Endodermal cell (in vitro differentiated cells): ENCODE data around the gene GADL1. TPM values are rescaled to one million over a fixed set of nuclear protein-coding genes. Genes with fewer than 3 reads are reported as not detected.

Experiments used
- DNase-seq: peaks from one replicate; pipeline ENCODE4 v3.0.0-alpha.2; 2017
- H3K27ac ChIP-seq: 2 replicates; pipeline ENCODE4 v1.5.1; 2013; ENCODE audit warnings: mild to moderate bottlenecking, low read depth, low read length, moderate library complexity
- H3K27me3 ChIP-seq: 2 replicates; pipeline ENCODE4 v1.6.1; 2013; ENCODE audit warnings: mild to moderate bottlenecking, low read length, moderate library complexity; ENCODE audit not compliant: insufficient read depth, control insufficient read depth, poor library complexity, severe bottlenecking
- H3K36me3 ChIP-seq: 2 replicates; pipeline ENCODE4 v1.7.0; 2013; ENCODE audit warnings: mild to moderate bottlenecking, low read length, moderate library complexity; ENCODE audit not compliant: control insufficient read depth, insufficient read depth
- H3K4me1 ChIP-seq: one replicate; pipeline ENCODE4 v1.7.0; 2013; ENCODE audit warnings: low read length; ENCODE audit not compliant: control insufficient read depth, insufficient read depth
- H3K4me3 ChIP-seq: 2 replicates; pipeline ENCODE4 v1.5.1; 2013; ENCODE audit warnings: mild to moderate bottlenecking, low read length, moderate library complexity
- H3K9ac ChIP-seq: 2 replicates; pipeline ENCODE4 v1.6.1; 2013; ENCODE audit warnings: mild to moderate bottlenecking, low read length, moderate library complexity; ENCODE audit not compliant: poor library complexity, severe bottlenecking; ENCODE audit errors: extremely low read depth
- H3K9me3 ChIP-seq: 2 replicates; pipeline ENCODE4 v1.6.1; 2013; ENCODE audit warnings: mild to moderate bottlenecking, low read length, moderate library complexity; ENCODE audit not compliant: control insufficient read depth
- H3K27ac Mint-ChIP-seq: 2 replicates; pipeline ENCODE4 v1.8.0; 2020; ENCODE audit warnings: mixed read lengths
- H3K27me3 Mint-ChIP-seq: 2 replicates; pipeline ENCODE4 v1.8.0; 2021; ENCODE audit warnings: mild to moderate bottlenecking, mixed read lengths; ENCODE audit not compliant: insufficient read depth
- H3K36me3 Mint-ChIP-seq: 2 replicates; pipeline ENCODE4 v1.8.0; 2020; ENCODE audit warnings: low read depth, mixed read lengths
- H3K4me1 Mint-ChIP-seq: 2 replicates; pipeline ENCODE4 v1.8.0; 2020; ENCODE audit warnings: mixed read lengths
- H3K4me3 Mint-ChIP-seq: 2 replicates; pipeline ENCODE4 v1.8.0; 2020; ENCODE audit warnings: mild to moderate bottlenecking, moderate library complexity, mixed read lengths
- H3K9me3 Mint-ChIP-seq: 2 replicates; pipeline ENCODE4 v1.8.0; 2020; ENCODE audit warnings: mild to moderate bottlenecking, mixed read lengths
- CTCF ChIP-seq: fragments of 200-600 bp; sonication (generic); conservative IDR thresholded peaks from 2 replicates; pipeline ENCODE4 v1.5.0; 2021; ENCODE audit warnings: antibody characterized with exemption, mild to moderate bottlenecking
- WGBS, 2 experiments: methylation state at CpG; one replicate each; pipeline versions ENCODE4 v1.1.5 to v1.1.7; 2013; ENCODE audit warnings: missing lambda C conversion rate in 2 of 2, mixed read lengths in 1 of 2; ENCODE audit not compliant: insufficient coverage in 1 of 2, insufficient read length in 1 of 2; 5-methylcytosine and 5-hydroxymethylcytosine counted together
- total RNA-seq, 2 donors: library from RNA; stranded (reverse); fragmentation: NEBNext Ultra II Directional in 1 of 2; extraction: Animal tissue kit (Norgen Biotek cat#: 25700) in 1 of 2; gene quantifications; 2 replicates in 1 of 2; 3 replicates in 1 of 2; pipeline ENCODE4 v1.2.1, GENCODE V29; 2021

The GADL1 gene
- total RNA-seq, 2 donors from 2014 or later, result 0.11 TPM; not detected in 1

GRCh38 chr3:30708472-30708871 lies 186.0 kb downstream of the GADL1 start:
- Histone ChIP-seq H3K9ac (no peak overlapping the region), H3K4me3 (no peak overlapping the region), H3K27me3 (no peaks in the 10 kb centered on the region), H3K9me3 (peaks cover 32% of the 10 kb centered on the region), H3K4me1 (no peaks in the 10 kb centered on the region), H3K27ac (no peak overlapping the region), H3K36me3 (no peaks in the 10 kb centered on the region)
- H3K4me1 Mint-ChIP-seq, result peaks cover 20% of the 10 kb centered on the region
- H3K36me3 Mint-ChIP-seq, result peaks cover 14% of the 10 kb centered on the region
- no peak overlapping the region for H3K27ac Mint-ChIP-seq
- no peak for TF ChIP-seq CTCF
- peaks cover 26% of the 10 kb centered on the region for H3K9me3 Mint-ChIP-seq
- no peak for DNase-seq
- no peaks in the 10 kb centered on the region for H3K27me3 Mint-ChIP-seq
- H3K4me3 Mint-ChIP-seq, result no peak overlapping the region

- Histone ChIP-seq H3K9me3 (peaks cover 38% of the 10 kb centered on the region), H3K9ac (no peak overlapping the region), H3K4me3 (no peak overlapping the region), H3K27me3 (no peaks in the 10 kb centered on the region), H3K4me1 (no peaks in the 10 kb centered on the region), H3K36me3 (no peaks in the 10 kb centered on the region), H3K27ac (no peak overlapping the region)
- Mint-ChIP-seq H3K9me3 (peaks cover 33% of the 10 kb centered on the region), H3K27me3 (no peaks in the 10 kb centered on the region), H3K36me3 (peaks cover 20% of the 10 kb centered on the region), H3K4me1 (peaks cover 20% of the 10 kb centered on the region), H3K4me3 (no peak overlapping the region), H3K27ac (no peak overlapping the region)
- DNase-seq, result no peak
- TF ChIP-seq CTCF, result no peak
- WGBS, 2 experiments, result 94 to 95% methylated on average over 2 to 4 of the region's 4 CpGs
Observed at GRCh38 chr3:30707825-30708224, 186.6 kb downstream of the GADL1 start.

- no peaks in the 10 kb centered on the region for H3K4me1 ChIP-seq
- no peaks in the 10 kb centered on the region for H3K27me3 Mint-ChIP-seq
- WGBS, 2 experiments, result 84 to 91% methylated on average over 8 to 9 of the region's 9 CpGs
- H3K27ac ChIP-seq, result no peak overlapping the region
- peaks cover 51% of the 10 kb centered on the region for H3K9me3 ChIP-seq
- H3K36me3 Mint-ChIP-seq, result peaks cover 33% of the 10 kb centered on the region
- no peaks in the 10 kb centered on the region for H3K36me3 ChIP-seq
- no peak for DNase-seq
- no peak overlapping the region for H3K9ac ChIP-seq
- no peaks in the 10 kb centered on the region for H3K27me3 ChIP-seq
- H3K4me1 Mint-ChIP-seq, result peaks cover 20% of the 10 kb centered on the region
- H3K9me3 Mint-ChIP-seq, result peaks cover 41% of the 10 kb centered on the region
- H3K27ac Mint-ChIP-seq, result no peak overlapping the region
- TF ChIP-seq CTCF, result no peak
- no peak overlapping the region for H3K4me3 Mint-ChIP-seq
- H3K4me3 ChIP-seq, result peak overlapping the region; percentile 21
Observed at GRCh38 chr3:30704931-30705890, 189.2 kb downstream of the GADL1 start.
